ENCODE results near the gene PSMC3.

PSMC3 gene

DNA sequence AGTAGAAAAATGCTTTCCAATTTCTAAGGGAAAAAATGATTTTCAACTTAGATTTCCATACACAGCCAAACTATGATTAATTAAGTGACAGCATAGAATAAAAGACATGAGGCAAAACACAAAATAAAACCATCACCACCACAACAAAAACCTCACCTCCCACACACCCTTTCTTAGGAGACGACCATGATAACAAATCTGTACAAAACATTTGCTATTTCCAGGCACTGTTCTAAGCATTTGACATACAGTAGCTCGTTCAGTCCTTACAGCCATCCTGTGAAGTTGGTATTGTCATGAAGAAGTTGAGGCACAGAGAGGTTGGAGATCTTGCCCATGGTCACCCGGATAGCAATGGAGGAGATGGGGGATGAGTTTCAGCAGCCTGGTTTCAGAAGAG is 56.6 kb downstream of the PSMC3 start:
- no peaks in the 10 kb centered on the region for H3K9me3 ChIP-seq (ENCODE audit: low read length)
- H3F3A ChIP-seq (ENCODE audit: insufficient read depth, low read length): no peaks in the 10 kb centered on the region
- H3K9ac ChIP-seq (ENCODE audit: low read length): no peak overlapping the region
- H3K4me2 ChIP-seq (ENCODE audit: low read length): no peak overlapping the region
- peaks cover 74% of the 10 kb centered on the region for H3K36me3 ChIP-seq (ENCODE audit: insufficient read depth, low read length)
- peaks cover 8% of the 10 kb centered on the region for H3K4me1 ChIP-seq (ENCODE audit: insufficient read depth, low read length, severe bottlenecking)
- H2AFZ ChIP-seq (ENCODE audit: low read length): no peak overlapping the region
- H3K4me3 ChIP-seq (ENCODE audit: low read depth, low read length, poor library complexity, severe bottlenecking): no peak overlapping the region
- H4K20me1 ChIP-seq (ENCODE audit: insufficient read depth, low read length): no peaks in the 10 kb centered on the region
- H3K27ac ChIP-seq (ENCODE audit: low read depth, low read length, poor library complexity, severe bottlenecking): no peak overlapping the region
- no peak for TF ChIP-seq EZH2 (IDR thresholded peaks at IDR 0.05; ENCODE audit: borderline replicate concordance, low read length)
- TF ChIP-seq, protein P1, sequence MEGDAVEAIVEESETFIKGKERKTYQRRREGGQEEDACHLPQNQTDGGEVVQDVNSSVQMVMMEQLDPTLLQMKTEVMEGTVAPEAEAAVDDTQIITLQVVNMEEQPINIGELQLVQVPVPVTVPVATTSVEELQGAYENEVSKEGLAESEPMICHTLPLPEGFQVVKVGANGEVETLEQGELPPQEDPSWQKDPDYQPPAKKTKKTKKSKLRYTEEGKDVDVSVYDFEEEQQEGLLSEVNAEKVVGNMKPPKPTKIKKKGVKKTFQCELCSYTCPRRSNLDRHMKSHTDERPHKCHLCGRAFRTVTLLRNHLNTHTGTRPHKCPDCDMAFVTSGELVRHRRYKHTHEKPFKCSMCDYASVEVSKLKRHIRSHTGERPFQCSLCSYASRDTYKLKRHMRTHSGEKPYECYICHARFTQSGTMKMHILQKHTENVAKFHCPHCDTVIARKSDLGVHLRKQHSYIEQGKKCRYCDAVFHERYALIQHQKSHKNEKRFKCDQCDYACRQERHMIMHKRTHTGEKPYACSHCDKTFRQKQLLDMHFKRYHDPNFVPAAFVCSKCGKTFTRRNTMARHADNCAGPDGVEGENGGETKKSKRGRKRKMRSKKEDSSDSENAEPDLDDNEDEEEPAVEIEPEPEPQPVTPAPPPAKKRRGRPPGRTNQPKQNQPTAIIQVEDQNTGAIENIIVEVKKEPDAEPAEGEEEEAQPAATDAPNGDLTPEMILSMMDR (IDR thresholded peaks at IDR 0.05; ENCODE audit: low read length): no peak
- H3K9me2 ChIP-seq (ENCODE audit: low read depth, low read length): no peaks in the 10 kb centered on the region
- H3K79me2 ChIP-seq (ENCODE audit: insufficient read depth, low read length): peaks cover 12% of the 10 kb centered on the region; the same call in 1 of the 2 replicates
- no peaks in the 10 kb centered on the region for H3K27me3 ChIP-seq (ENCODE audit: insufficient read depth, low read length)
